ENCODE results near the gene ST3GAL5. TPM values are rescaled to one million over a fixed set of nuclear protein-coding genes. Genes with fewer than 3 reads are reported as not detected.

The ST3GAL5 gene
- total RNA-seq, 1 donor from 2014 or later: 25.8 TPM

DNA sequence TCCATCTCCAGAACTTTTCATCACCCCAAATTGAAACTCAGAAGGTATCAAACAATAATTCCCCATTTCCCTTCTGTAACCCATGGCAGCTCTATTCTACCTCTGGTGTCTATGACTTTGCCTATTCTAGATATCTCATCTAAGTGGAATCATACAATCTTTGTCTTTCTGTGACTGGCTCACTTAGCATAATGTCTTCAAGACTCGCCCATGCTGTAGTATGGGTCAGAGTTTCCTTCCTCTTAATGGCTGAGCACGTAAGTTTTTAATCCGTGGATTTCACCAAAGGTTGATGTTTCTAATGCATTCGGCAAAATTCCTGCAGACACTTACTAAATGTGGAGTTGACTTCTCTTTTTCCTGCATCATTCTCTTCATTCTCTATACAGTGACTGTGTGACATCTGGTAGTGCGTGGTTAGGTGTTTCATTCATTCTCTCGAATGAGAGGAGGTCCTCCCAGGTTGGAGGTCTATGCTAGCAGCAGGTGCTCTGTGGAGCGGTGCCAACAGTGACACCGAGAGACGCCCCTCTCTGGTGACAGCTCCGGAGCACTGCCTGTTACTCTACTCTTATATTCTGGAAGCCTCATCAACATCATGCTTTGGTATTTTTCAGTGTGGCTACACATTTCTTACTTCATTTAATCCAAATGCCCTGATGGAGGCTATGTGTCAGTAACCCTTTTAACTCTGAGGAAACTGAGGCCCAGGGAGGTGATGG is 84.9 kb downstream of the ST3GAL5 start:
- H3K4me1 Mint-ChIP-seq: peaks cover 10% of the 10 kb centered on the region
- no peak overlapping the region for H3K4me3 Mint-ChIP-seq
- no peaks in the 10 kb centered on the region for H3K36me3 Mint-ChIP-seq
- no peaks in the 10 kb centered on the region for H3K27me3 Mint-ChIP-seq (ENCODE audit: low read depth)
- peaks cover 8% of the 10 kb centered on the region for H3K9me3 Mint-ChIP-seq
- TF ChIP-seq, protein P1, sequence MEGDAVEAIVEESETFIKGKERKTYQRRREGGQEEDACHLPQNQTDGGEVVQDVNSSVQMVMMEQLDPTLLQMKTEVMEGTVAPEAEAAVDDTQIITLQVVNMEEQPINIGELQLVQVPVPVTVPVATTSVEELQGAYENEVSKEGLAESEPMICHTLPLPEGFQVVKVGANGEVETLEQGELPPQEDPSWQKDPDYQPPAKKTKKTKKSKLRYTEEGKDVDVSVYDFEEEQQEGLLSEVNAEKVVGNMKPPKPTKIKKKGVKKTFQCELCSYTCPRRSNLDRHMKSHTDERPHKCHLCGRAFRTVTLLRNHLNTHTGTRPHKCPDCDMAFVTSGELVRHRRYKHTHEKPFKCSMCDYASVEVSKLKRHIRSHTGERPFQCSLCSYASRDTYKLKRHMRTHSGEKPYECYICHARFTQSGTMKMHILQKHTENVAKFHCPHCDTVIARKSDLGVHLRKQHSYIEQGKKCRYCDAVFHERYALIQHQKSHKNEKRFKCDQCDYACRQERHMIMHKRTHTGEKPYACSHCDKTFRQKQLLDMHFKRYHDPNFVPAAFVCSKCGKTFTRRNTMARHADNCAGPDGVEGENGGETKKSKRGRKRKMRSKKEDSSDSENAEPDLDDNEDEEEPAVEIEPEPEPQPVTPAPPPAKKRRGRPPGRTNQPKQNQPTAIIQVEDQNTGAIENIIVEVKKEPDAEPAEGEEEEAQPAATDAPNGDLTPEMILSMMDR (IDR thresholded peaks at IDR 0.05; ENCODE audit: unreplicated experiment): no peak
- H3K27ac Mint-ChIP-seq: no peak overlapping the region
- DNase-seq (ENCODE audit: low spot score in 2 of 2, unreplicated experiment in 2 of 2): no peak

DNA sequence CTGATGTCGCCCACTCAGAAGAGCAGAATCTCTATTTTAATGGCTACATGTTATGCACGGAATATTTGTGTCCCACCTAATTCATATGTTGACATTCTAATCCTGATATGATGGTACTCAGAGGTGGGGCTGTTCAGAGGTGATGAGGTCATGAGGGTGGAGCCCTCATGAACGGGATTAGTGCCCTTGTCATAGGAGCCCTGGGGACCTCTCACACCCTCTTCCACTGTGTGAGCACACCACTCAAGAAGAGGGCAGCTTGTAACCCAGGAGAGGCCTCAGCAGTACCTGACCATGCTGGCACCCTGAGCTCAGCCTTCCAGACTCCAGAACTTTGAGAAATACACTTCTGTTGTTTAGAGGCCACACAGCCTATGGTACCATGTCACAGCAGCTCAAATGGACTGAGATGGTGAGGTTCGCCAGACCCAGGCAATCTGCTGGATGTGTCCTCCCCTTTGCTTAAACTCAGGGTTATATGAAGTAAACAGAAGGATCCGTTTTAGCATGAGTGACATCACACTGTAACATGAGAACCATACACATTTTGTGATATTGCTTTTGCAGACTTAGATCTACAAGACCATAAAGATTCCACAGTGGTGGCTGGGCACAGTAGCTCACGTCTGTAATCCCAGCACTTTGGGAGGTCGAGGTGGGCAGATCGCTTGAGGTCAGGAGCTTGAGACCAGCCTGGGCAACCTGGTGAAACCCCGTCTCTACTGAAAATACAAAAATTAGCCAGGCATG is 86.3 kb downstream of the ST3GAL5 start:
- TF ChIP-seq, protein P1 (IDR thresholded peaks at IDR 0.05; ENCODE audit: unreplicated experiment): no peak
- Mint-ChIP-seq H3K27ac (no peak overlapping the region), H3K9me3 (peaks cover 8% of the 10 kb centered on the region), H3K4me3 (no peak overlapping the region), H3K27me3 (ENCODE audit: low read depth) (no peaks in the 10 kb centered on the region), H3K36me3 (no peaks in the 10 kb centered on the region), H3K4me1 (peaks cover 12% of the 10 kb centered on the region)
- peak in 1 of 2 experiments; percentile 27 for DNase-seq (ENCODE audit: low spot score in 2 of 2, unreplicated experiment in 2 of 2)

DNA sequence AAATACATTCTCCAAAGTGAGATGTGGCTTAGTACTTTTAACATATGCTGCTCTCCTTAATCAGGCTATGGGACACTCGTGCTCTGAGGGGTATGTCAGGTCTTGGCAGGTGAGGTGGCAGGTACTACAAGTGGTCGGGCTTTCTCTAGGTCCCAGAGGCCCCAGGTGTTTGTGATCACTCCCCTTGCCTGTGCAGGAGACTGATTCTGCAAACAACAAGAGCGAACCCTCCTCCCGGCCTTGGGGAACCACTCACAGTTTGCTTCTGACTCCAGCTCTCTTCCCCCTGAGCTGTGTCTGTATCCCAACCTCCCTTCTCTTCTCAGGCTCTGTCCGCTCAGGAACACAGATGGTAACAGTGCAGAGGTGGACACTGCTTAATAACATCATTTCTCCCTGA is 86.9 kb downstream of the ST3GAL5 start:
- Mint-ChIP-seq H3K4me1 (peaks cover 17% of the 10 kb centered on the region), H3K36me3 (no peaks in the 10 kb centered on the region), H3K4me3 (no peak overlapping the region), H3K27ac (no peak overlapping the region), H3K27me3 (ENCODE audit: low read depth) (no peaks in the 10 kb centered on the region), H3K9me3 (peaks cover 8% of the 10 kb centered on the region)
- DNase-seq (ENCODE audit: low spot score in 2 of 2, unreplicated experiment in 2 of 2): no peak
- TF ChIP-seq, protein P1 (IDR thresholded peaks at IDR 0.05; ENCODE audit: unreplicated experiment): no peak

DNA sequence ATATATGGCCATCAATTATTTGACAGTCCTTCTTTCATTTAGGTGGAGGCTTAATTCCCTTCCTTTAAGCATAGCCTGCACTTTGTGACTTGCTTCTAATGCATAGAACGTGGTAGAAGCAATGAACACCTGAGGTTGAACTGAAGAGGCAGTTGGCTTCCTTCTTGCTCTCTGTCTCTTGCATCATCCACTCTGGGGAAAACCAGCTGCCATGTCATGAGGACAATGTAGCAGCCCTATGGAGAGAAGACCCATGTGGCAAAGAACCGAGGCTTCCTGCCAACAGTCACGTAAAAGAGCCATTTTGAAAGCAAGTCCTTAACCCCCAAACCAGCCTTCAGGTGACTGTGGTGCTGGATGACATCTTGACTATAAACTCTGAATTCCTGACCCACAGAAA is 88.2 kb downstream of the ST3GAL5 start:
- no peaks in the 10 kb centered on the region for H3K36me3 Mint-ChIP-seq
- no peaks in the 10 kb centered on the region for H3K27me3 Mint-ChIP-seq (ENCODE audit: low read depth)
- H3K27ac Mint-ChIP-seq: no peak overlapping the region
- TF ChIP-seq, protein P1 (IDR thresholded peaks at IDR 0.05; ENCODE audit: unreplicated experiment): no peak
- no peak overlapping the region for H3K4me3 Mint-ChIP-seq
- H3K9me3 Mint-ChIP-seq: peaks cover 8% of the 10 kb centered on the region
- DNase-seq (ENCODE audit: low spot score in 2 of 2, unreplicated experiment in 2 of 2): no peak
- peaks cover 26% of the 10 kb centered on the region for H3K4me1 Mint-ChIP-seq

DNA sequence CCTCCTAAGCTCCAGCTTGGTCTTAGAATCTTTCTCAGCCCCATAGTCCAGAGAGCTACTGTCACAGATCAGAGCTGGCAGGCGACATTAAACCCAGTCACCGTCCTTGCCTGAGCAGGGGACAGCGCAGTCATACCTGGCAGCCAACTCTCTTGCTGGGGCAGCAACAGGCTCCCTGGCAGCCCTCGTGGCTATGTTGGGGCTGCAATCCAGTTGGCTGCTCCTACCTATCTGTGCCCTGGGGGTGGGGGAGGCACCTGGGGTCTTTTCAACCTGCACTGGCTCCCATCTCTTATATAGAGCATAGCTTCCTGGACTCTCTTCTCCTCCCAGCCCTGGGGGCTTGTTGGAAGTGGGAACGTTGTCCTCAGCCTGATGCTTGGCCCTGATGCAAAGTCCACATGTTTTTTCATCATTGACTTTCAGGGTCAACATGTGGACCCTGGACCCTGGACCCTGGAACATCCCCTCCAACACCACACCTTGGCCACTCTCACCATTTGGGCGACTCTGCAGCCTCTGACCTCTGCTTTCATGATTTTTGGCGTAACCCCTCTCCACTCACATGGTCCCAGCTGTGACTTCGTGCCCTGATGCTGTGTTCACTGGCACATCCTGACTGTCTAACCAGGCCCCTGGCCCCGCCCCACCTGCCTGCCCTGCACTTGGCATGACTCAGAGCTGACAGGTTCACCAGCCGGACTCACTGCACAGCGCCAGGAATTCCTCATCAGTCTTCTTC is 89.4 kb downstream of the ST3GAL5 start:
- Mint-ChIP-seq H3K36me3 (no peaks in the 10 kb centered on the region), H3K9me3 (peaks cover 8% of the 10 kb centered on the region)

More for the DNA sequence above, 89.4 kb downstream of the ST3GAL5 start:
- no peak for DNase-seq (ENCODE audit: low spot score in 2 of 2, unreplicated experiment in 2 of 2)
- Mint-ChIP-seq H3K4me1 (peaks cover 38% of the 10 kb centered on the region), H3K27me3 (ENCODE audit: low read depth) (no peaks in the 10 kb centered on the region), H3K4me3 (no peak overlapping the region), H3K27ac (no peak overlapping the region)
- TF ChIP-seq, protein P1 (IDR thresholded peaks at IDR 0.05; ENCODE audit: unreplicated experiment): no peak

Data from mesothelial cell of epicardium (in vitro differentiated cells).